Ramos (cell line): ENCODE results near the gene ZNHIT1.

ENCODE experiments used
- in situ Hi-C: fragments of 300-500 bp; cut with MboI; formaldehyde crosslinking; loops from one replicate; pipeline ENCODE4 v1.14.3; 2022; ENCODE audit warnings: low sequenced_read_pairs; ENCODE audit not compliant: unreplicated experiment

ZNHIT1 gene

GRCh38 chr7:101271021-101271420, 53.1 kb downstream of the ZNHIT1 start:
- in situ Hi-C loops: no loop called here

GRCh38 chr7:101273206-101273605, 55.2 kb downstream of the ZNHIT1 start:
- in situ Hi-C loops: no loop called here
